Measurements from ENCODE around the gene LRRTM2. TPM values are rescaled to one million over a fixed set of nuclear protein-coding genes. Genes with fewer than 3 reads are reported as not detected.
"Not testable (repeated sequence)": the region's sequence is repeated elsewhere in the genome, so short reads cannot be mapped to it uniquely, and the experiment has no call there.

LRRTM2 gene, protein sequence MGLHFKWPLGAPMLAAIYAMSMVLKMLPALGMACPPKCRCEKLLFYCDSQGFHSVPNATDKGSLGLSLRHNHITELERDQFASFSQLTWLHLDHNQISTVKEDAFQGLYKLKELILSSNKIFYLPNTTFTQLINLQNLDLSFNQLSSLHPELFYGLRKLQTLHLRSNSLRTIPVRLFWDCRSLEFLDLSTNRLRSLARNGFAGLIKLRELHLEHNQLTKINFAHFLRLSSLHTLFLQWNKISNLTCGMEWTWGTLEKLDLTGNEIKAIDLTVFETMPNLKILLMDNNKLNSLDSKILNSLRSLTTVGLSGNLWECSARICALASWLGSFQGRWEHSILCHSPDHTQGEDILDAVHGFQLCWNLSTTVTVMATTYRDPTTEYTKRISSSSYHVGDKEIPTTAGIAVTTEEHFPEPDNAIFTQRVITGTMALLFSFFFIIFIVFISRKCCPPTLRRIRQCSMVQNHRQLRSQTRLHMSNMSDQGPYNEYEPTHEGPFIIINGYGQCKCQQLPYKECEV
- 0.44 and 0.59 TPM in 2 replicates for total RNA-seq

DNA sequence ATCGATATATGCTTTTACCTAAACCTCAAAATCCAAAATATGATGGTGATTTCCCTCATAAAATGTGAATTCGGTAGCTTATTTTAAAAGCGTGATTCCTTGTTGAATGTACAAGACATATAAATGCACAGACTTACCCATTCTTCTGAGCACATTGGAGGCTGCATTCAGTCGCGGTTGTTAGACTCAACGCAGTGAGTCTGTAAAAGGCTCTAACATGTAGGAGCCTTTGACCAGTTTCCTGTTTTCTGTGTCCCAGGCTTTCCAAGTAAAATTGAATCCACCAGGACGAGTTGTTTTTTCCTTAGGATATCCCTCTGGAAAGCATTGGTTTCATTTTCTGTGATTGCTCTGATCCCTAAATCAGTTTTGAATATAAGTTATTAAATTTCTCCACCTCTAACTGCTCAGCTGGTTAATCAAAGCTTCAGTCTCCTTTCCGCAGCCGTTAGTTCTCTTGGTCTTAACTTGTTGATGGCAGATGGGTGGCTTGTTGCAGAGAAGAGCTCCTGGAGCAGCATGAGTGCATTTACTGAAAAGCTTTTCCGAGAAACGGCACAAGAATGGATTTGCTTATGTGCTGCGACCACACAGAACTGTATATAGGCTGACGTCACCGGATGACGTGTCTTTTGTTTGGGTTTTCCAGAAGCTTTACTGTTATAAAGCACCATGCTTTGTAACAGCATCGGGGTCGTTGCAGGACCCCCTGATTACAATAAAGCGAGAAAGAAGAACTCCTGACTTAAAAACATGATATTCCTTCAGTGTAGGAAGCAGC lies at the start of gene LRRTM2:
Gene LRRTM2 (minus strand): TSS at position 565 of the 781 bp plus-strand sequence. CDS start 424 bp downstream, at position 141.
- Mint-ChIP-seq H3K9me3 (no peaks in the 10 kb centered on the region), H3K4me3 (ENCODE audit: low read depth) (no peak within 1 kb of the TSS), H3K36me3 (ENCODE audit: low read depth) (no peaks in the 10 kb centered on the region), H3K27me3 (ENCODE audit: low read depth) (peaks cover 16% of the 10 kb centered on the region), H3K27ac (no peak within 1 kb of the TSS), H3K4me1 (ENCODE audit: low read depth) (peaks cover 17% of the 10 kb centered on the region)
- DNase-seq (ENCODE audit: low spot score), result no peak
- intact Hi-C loops (cut with micrococcal nuclease), result no loop called here

DNA sequence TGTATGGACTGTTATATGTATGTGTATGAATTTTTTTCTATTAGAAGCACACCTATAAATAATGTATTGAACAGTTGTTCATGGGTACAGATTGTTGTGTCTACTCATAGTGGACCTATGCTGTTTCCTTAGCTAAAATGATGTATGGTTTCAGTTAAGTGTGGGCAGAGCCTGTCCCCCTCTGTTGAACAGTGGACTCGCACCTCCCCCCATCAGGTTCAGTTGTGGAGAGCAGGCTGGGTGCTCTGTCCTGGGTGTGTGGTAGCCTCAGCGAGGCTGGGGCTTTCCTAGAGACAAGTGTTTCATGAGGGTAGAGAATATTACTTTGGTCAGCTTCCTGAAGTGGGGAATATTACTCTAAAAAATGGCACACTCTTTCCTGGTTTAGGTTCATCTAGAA lies 47.4 kb upstream of the LRRTM2 start:
- no peaks in the 10 kb centered on the region for H3K4me1 Mint-ChIP-seq (ENCODE audit: low read depth)
- DNase-seq (ENCODE audit: low spot score), result no peak
- no peak overlapping the region for H3K27ac Mint-ChIP-seq
- no peak overlapping the region for H3K4me3 Mint-ChIP-seq (ENCODE audit: low read depth)
- H3K36me3 Mint-ChIP-seq (ENCODE audit: low read depth), result peaks cover 29% of the 10 kb centered on the region
- no peaks in the 10 kb centered on the region for H3K9me3 Mint-ChIP-seq
- H3K27me3 Mint-ChIP-seq (ENCODE audit: low read depth), result no peaks in the 10 kb centered on the region
- intact Hi-C loops (cut with micrococcal nuclease), result no loop called here

DNA sequence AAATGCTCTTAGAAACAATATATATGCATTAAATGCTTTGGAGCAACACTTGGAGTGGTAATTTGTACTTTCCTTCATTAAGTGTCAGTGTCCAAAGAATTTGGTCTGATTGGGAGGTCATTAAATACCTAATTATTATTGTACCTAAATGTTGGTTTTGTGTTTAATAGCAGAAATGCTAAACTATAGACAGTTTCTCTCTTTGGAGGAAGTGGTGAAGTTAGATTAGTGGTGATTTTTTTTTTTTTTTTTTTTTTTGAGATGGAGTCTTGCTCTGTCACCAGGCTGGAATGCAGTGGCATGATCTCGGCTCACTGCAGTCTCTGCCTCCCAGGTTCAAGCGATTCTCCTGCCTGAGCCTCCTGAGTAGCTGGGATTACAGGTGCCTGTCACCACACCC lies 46.2 kb upstream of the LRRTM2 start:
- intact Hi-C loops (cut with micrococcal nuclease); H3K27ac Mint-ChIP-seq; H3K27me3 Mint-ChIP-seq (ENCODE audit: low read depth); DNase-seq (ENCODE audit: low spot score); H3K4me3 Mint-ChIP-seq (ENCODE audit: low read depth); H3K9me3 Mint-ChIP-seq; H3K4me1 Mint-ChIP-seq (ENCODE audit: low read depth): not testable (repeated sequence)
- peaks cover 20% of the 10 kb centered on the region for H3K36me3 Mint-ChIP-seq (ENCODE audit: low read depth)

DNA sequence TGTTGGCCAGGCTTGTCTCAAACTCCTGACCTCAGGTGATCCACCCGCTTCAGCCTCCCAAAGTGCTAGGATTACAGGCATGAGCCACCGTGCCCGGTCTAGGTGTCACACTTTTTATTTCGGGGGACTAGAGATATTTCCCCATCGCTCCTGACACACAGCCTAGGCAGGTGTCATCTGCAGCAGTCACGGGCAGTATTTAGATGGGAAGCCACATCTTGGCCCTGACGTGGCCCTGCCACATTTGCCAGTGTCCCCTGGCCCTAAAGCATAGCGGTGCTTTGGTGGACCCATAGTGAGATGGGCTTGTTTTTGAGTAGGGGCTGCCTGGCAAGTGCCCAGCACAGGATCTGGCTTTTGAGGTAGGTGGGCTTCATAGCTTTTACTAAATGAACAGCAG lies 45.0 kb upstream of the LRRTM2 start:
- Mint-ChIP-seq H3K27me3 (ENCODE audit: low read depth) (no peaks in the 10 kb centered on the region), H3K27ac (no peak overlapping the region), H3K4me1 (ENCODE audit: low read depth) (no peaks in the 10 kb centered on the region), H3K4me3 (ENCODE audit: low read depth) (no peak overlapping the region), H3K36me3 (ENCODE audit: low read depth) (peaks cover 14% of the 10 kb centered on the region), H3K9me3 (no peaks in the 10 kb centered on the region)
- no peak for DNase-seq (ENCODE audit: low spot score)
- intact Hi-C loops (cut with micrococcal nuclease), result no loop called here

DNA sequence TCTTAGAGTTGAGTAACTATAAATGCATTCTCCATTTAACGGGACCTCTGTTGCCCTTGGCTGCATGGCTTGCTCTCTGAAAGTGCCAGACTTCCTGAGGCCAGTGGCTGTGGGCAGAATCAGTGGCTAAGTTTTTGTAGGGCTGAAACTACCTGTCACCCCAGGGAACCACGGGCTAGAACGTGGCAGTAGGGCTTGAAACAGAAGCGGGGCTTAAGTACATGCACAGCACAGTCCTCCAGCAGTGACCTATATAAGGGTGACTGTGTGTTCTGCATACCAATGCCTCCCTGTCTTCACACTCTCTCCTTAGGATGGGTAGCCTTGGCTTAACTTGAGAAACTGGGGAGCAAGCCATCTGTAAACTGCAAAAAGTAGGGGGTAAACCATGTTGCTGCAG lies 43.6 kb upstream of the LRRTM2 start:
- no peaks in the 10 kb centered on the region for H3K4me1 Mint-ChIP-seq (ENCODE audit: low read depth)
- H3K27me3 Mint-ChIP-seq (ENCODE audit: low read depth), result no peaks in the 10 kb centered on the region
- H3K27ac Mint-ChIP-seq, result no peak overlapping the region
- H3K9me3 Mint-ChIP-seq, result no peaks in the 10 kb centered on the region
- H3K36me3 Mint-ChIP-seq (ENCODE audit: low read depth), result peaks cover 17% of the 10 kb centered on the region
- no peak for DNase-seq (ENCODE audit: low spot score)
- intact Hi-C loops (cut with micrococcal nuclease), result no loop called here
- no peak overlapping the region for H3K4me3 Mint-ChIP-seq (ENCODE audit: low read depth)

DNA sequence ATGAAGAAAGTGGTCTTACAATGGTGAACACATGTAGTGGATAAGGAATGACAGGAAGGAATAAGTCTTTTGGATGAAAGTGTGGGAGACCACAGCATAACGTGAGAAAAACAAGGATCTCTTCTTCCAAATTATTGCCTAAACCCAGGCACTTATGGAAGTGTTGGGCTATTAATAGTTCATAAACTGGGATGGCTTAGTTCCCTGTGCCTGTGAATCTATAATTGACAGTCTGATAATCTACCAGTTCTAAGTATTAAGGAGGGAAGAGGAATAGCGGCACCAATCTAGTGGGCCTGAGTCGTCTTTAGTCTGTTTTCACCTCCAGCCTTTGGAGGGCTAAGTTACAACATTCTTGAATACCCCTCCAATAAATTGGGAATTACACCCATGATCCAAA lies 39.2 kb upstream of the LRRTM2 start:
- no peak overlapping the region for H3K27ac Mint-ChIP-seq
- DNase-seq (ENCODE audit: low spot score), result no peak
- peaks cover 30% of the 10 kb centered on the region for H3K36me3 Mint-ChIP-seq (ENCODE audit: low read depth)
- no peak overlapping the region for H3K4me3 Mint-ChIP-seq (ENCODE audit: low read depth)
- intact Hi-C loops (cut with micrococcal nuclease), result no loop called here
- H3K4me1 Mint-ChIP-seq (ENCODE audit: low read depth), result peaks cover 7% of the 10 kb centered on the region
- H3K9me3 Mint-ChIP-seq, result peaks cover 7% of the 10 kb centered on the region
- no peaks in the 10 kb centered on the region for H3K27me3 Mint-ChIP-seq (ENCODE audit: low read depth)

DNA sequence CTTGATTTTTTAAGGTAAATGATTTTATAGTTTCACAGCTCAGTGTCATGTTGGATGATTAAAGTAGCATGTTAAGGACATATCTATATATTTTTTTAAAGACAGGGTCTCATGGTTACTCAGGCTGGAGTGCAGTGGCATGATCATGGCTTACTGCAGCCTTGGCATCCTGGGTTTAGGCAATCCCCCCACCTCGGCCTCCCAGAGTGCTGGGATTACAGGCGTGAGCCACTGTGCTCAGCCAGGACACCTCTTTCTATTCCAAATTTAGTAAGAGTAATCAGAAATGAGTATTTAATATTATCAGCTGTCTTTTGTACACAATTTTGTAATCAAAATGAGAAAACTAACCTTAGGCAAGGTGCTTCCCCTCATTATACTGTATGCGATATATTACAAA lies 38.6 kb upstream of the LRRTM2 start:
- no peak overlapping the region for H3K4me3 Mint-ChIP-seq (ENCODE audit: low read depth)

DNA sequence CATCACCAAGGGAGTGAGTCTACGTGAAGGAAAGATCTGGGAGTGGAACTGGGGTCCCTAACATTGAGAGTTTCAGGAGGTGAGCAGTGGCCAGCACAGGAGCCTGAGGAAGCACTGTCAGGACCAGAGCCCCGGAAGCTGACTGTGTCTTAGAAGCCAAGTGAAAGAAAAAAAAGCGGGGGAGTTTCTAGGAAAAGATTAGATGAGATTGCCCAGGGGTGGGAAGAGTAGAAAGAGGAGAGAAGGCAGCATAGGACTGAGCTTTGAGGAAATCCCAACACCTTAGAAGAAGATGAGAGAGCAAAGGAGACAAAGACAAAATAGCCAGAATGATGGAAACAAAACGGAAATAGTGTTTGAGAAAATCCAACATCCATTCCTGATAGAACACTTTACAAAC lies 37.0 kb upstream of the LRRTM2 start:
- Mint-ChIP-seq H3K27ac (no peak overlapping the region), H3K4me3 (ENCODE audit: low read depth) (no peak overlapping the region), H3K36me3 (ENCODE audit: low read depth) (peaks cover 34% of the 10 kb centered on the region), H3K4me1 (ENCODE audit: low read depth) (peaks cover 7% of the 10 kb centered on the region), H3K27me3 (ENCODE audit: low read depth) (no peaks in the 10 kb centered on the region), H3K9me3 (peaks cover 7% of the 10 kb centered on the region)
- intact Hi-C loops (cut with micrococcal nuclease), result no loop called here
- no peak for DNase-seq (ENCODE audit: low spot score)

More for the DNA sequence above, 38.6 kb upstream of the LRRTM2 start:
- peaks cover 7% of the 10 kb centered on the region for H3K4me1 Mint-ChIP-seq (ENCODE audit: low read depth)
- H3K36me3 Mint-ChIP-seq (ENCODE audit: low read depth), result peaks cover 30% of the 10 kb centered on the region
- H3K27ac Mint-ChIP-seq, result no peak overlapping the region
- no peak for DNase-seq (ENCODE audit: low spot score)
- H3K9me3 Mint-ChIP-seq, result peaks cover 7% of the 10 kb centered on the region
- intact Hi-C loops (cut with micrococcal nuclease), result no loop called here
- H3K27me3 Mint-ChIP-seq (ENCODE audit: low read depth), result no peaks in the 10 kb centered on the region

DNA sequence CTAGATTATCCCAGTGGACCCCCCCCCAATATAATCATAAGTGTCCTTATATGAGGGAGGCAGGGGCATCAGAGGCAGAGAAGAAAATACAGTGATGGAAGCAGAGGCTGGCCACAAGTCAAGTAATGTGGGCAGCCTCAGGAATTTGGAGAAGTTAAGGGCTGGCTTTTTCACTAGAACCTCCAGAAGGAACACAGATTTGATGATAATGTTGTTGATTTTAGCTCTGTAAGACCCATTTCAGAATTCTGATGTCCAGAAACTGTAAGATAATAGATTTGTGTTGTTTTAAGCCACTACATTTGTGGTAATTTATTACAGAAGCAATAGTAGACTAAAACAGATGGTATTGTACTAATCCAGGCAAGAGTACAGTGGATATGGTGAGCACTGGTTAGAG lies 36.3 kb upstream of the LRRTM2 start:
- Mint-ChIP-seq H3K36me3 (ENCODE audit: low read depth) (peaks cover 39% of the 10 kb centered on the region), H3K9me3 (peaks cover 7% of the 10 kb centered on the region), H3K27me3 (ENCODE audit: low read depth) (no peaks in the 10 kb centered on the region), H3K4me3 (ENCODE audit: low read depth) (no peak overlapping the region), H3K4me1 (ENCODE audit: low read depth) (peaks cover 7% of the 10 kb centered on the region), H3K27ac (no peak overlapping the region)
- intact Hi-C loops (cut with micrococcal nuclease), result no loop called here
- DNase-seq (ENCODE audit: low spot score), result no peak

DNA sequence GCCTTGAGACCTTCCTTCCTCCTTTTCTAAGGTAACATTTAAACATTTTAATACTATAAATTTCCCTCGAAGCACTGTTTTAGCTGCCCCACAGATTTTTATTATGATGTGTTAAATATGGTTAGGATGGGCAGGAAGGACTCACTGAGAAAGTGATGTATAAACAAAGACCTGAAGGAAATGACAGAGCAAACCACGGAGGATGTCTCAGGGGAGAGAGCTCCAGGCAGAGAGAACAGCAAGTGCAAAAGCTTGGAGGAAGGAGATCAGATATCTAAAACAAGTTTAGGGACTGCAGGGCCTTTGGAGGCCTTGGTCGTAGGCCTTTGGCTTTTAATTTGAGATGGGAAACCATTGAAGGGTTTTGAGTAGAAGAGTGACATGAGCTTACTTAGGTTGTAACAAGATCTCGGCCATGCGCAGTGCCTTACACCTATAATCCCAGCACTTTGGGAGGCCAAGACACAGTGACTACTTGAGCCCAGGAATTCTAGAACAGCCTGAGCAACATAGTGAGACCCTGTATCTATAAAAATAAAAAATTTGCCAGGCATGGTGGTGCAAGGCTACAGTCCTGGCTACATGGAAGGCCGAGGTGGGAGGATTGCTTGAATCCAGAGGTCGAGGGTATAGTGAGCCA lies 35.5 kb upstream of the LRRTM2 start:
- peaks cover 43% of the 10 kb centered on the region for H3K36me3 Mint-ChIP-seq (ENCODE audit: low read depth)
- no peaks in the 10 kb centered on the region for H3K27me3 Mint-ChIP-seq (ENCODE audit: low read depth)
- no peak overlapping the region for H3K27ac Mint-ChIP-seq
- peaks cover 7% of the 10 kb centered on the region for H3K4me1 Mint-ChIP-seq (ENCODE audit: low read depth)
- no peak for DNase-seq (ENCODE audit: low spot score)
- peaks cover 7% of the 10 kb centered on the region for H3K9me3 Mint-ChIP-seq
- intact Hi-C loops (cut with micrococcal nuclease), result no loop called here
- no peak overlapping the region for H3K4me3 Mint-ChIP-seq (ENCODE audit: low read depth)

DNA sequence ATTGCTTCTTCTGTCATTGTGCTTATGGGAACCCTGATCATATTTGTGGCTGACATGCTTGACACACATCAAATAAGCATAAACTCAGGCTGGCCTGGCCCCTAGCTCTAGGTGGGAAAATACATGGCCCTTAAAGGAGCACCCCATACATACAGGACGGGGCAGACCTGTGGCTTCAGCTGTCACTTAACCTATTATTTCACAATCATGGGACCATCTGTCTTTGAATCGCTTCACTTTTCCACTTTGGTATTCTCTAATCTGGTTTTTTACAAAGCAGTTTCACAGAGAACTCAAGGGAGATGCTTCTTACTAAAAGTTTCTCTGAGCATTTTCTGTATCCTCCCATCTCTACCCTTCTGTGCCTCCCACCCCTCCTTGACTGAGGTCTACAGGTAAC lies 34.6 kb upstream of the LRRTM2 start:
- Mint-ChIP-seq H3K27ac (no peak overlapping the region), H3K9me3 (peaks cover 7% of the 10 kb centered on the region), H3K27me3 (ENCODE audit: low read depth) (no peaks in the 10 kb centered on the region), H3K4me1 (ENCODE audit: low read depth) (peaks cover 7% of the 10 kb centered on the region), H3K4me3 (ENCODE audit: low read depth) (no peak overlapping the region), H3K36me3 (ENCODE audit: low read depth) (peaks cover 46% of the 10 kb centered on the region)
- intact Hi-C loops (cut with micrococcal nuclease), result no loop called here
- no peak for DNase-seq (ENCODE audit: low spot score)

DNA sequence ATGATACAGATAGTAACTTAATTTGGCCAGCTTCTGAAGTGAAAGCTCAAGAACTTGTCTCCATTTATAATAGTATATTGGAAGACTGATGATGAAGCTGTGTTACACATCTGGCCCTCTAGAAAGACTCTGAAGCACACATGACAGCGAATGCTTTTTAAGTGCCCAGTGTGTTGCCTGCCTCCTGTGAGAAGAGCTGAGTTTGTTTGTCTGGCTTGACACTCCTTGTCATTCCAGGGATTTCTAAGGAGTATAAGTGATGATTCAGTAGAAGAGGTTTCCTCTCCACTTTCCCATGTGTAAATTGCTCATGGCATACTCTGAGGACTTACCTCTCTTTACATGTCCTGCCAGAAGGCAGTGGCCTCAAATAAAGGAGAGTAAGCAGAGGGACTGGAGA lies 30.4 kb upstream of the LRRTM2 start:
- intact Hi-C loops (cut with micrococcal nuclease), result no loop called here
- Mint-ChIP-seq H3K4me1 (ENCODE audit: low read depth) (peaks cover 15% of the 10 kb centered on the region), H3K27me3 (ENCODE audit: low read depth) (peaks cover 10% of the 10 kb centered on the region), H3K9me3 (peaks cover 7% of the 10 kb centered on the region), H3K36me3 (ENCODE audit: low read depth) (peaks cover 59% of the 10 kb centered on the region), H3K27ac (no peak overlapping the region), H3K4me3 (ENCODE audit: low read depth) (no peak overlapping the region)
- no peak for DNase-seq (ENCODE audit: low spot score)

Data from activated T-helper 2 cell treated with anti-CD3 and anti-CD28 coated beads, Interferon-gamma antibody, Interleukin-2, Interleukin-4, amounts not matched to agents 10 μg/mL and 5 μg/mL and 100 μg/mL, durations not matched to agents 14 hours and 24 hours and 36 hours (primary cell).